K562 (cell line): ENCODE measurements around the gene WTAP. TPM values are rescaled to one million over a fixed set of nuclear protein-coding genes. Genes with fewer than 3 reads are reported as not detected.
A peak's percentile ranks its signal among the peaks of the same experiment; 100 is the strongest.

Experiments
- CBFB ChIP-seq: sonication (generic); formaldehyde crosslinking; IDR thresholded peaks from 2 replicates; pipeline ENCODE4 v1.4.0; 2020; ENCODE audit warnings: mild to moderate bottlenecking, missing genetic modification reagents
- CCNT2 ChIP-seq: IDR thresholded peaks from 2 replicates; pipeline ENCODE4 v1.6.1; 2011; ENCODE audit warnings: borderline replicate concordance, low read depth, mild to moderate bottlenecking, moderate library complexity, mixed read lengths, low read length; ENCODE audit not compliant: insufficient read length; ENCODE audit errors: extremely low read depth
- CHD4 ChIP-seq: fragments of 200-600 bp; sonication (generic); IDR thresholded peaks from 3 replicates; pipeline ENCODE4 v1.6.1; 2012; ENCODE audit warnings: low read depth, mild to moderate bottlenecking, mixed read lengths, low read length, inconsistent platforms; ENCODE audit not compliant: insufficient read depth, insufficient replicate concordance, poor library complexity, severe bottlenecking
- ERF ChIP-seq: fragments of 450-650 bp; formaldehyde crosslinking; IDR thresholded peaks from 2 replicates; pipeline ENCODE4 v1.4.0; 2020; ENCODE audit warnings: mild to moderate bottlenecking, mixed read lengths
- ETV1 ChIP-seq: fragments of 450-650 bp; conservative IDR thresholded peaks from 2 replicates; pipeline ENCODE4 v1.6.1; 2016; ENCODE audit warnings: missing genetic modification characterization, control low read depth, low read depth, missing compliant biosample characterization
- ILF3 ChIP-seq: fragments of 450-650 bp; IDR thresholded peaks from 2 replicates; pipeline ENCODE4 v1.6.1; 2018; ENCODE audit warnings: antibody characterized with exemption, mild to moderate bottlenecking, moderate library complexity, borderline replicate concordance
- IRF2 ChIP-seq: sonication (generic); formaldehyde crosslinking; IDR thresholded peaks from 2 replicates; pipeline ENCODE4 v1.8.1; 2022; ENCODE audit warnings: mild to moderate bottlenecking, missing genetic modification reagents
- JUNB ChIP-seq: fragments of 450-650 bp; formaldehyde crosslinking; conservative IDR thresholded peaks from 2 replicates; pipeline ENCODE4 v1.4.0; 2020; ENCODE audit warnings: mild to moderate bottlenecking
- NONO ChIP-seq, 2 experiments: fragments of 200-400 bp in 1 of 2; fragments of 450-650 bp in 1 of 2; formaldehyde crosslinking in 1 of 2; IDR thresholded peaks; 2 replicates each; pipeline ENCODE4 v1.6.1; 2017; ENCODE audit warnings: low read depth in 2 of 2, mild to moderate bottlenecking in 2 of 2, moderate library complexity in 2 of 2, low read length in 1 of 2
- RFX7 ChIP-seq: fragments of 250-450 bp; sonication (Bioruptor Pico); IDR thresholded peaks from 2 replicates; pipeline ENCODE4 v1.5.1; 2021; ENCODE audit warnings: mild to moderate bottlenecking
- SNIP1 ChIP-seq: fragments of 450-650 bp; IDR thresholded peaks from 2 replicates; pipeline ENCODE4 v1.7.1; 2017; ENCODE audit warnings: low read depth, mild to moderate bottlenecking
- XRCC4 ChIP-seq: IDR thresholded peaks from one replicate; pipeline ENCODE4 v1.6.1; 2011; ENCODE audit not compliant: insufficient read depth, insufficient read length; ENCODE audit errors: extremely low read depth
- ZNF121 ChIP-seq: sonication (generic); formaldehyde crosslinking; conservative IDR thresholded peaks from 2 replicates; pipeline ENCODE4 v1.8.0; 2022; ENCODE audit warnings: missing genetic modification reagents
- ZNF561 ChIP-seq: fragments of 450-650 bp; formaldehyde crosslinking; conservative IDR thresholded peaks from 2 replicates; pipeline ENCODE4 v1.4.0; 2020; ENCODE audit warnings: mild to moderate bottlenecking, moderate library complexity
- polyA plus RNA-seq, 8 experiments: library from polyadenylated mRNA; depleted of rRNA in 4 of 8; stranded (reverse) in 5 of 8; unstranded in 3 of 8; fragments of >200 nt; fragmentation: Nextera tagmentation in 2 of 8; fragmentation: Illumina TruSeq in 1 of 8; extraction: Ambion mirVana in 2 of 8; extraction: Trizol in 1 of 8; gene quantifications; 2 replicates each; pipeline versions ENCODE4 v1.2.1 to v1.2.3, GENCODE V29; 2011 to 2014; ENCODE audit warnings: inconsistent platforms in 1 of 8, missing spikeins in 1 of 8
- total RNA-seq, 7 experiments: library from RNA; depleted of rRNA in 6 of 7; stranded (reverse); fragments of >200 nt in 6 of 7; fragmentation: Illumina TruSeq in 2 of 7; extraction: Trizol in 2 of 7; gene quantifications; 2 replicates each; pipeline versions ENCODE4 v1.2.1 to v1.2.3, GENCODE V29; 2011 to 2021; ENCODE audit warnings: low replicate concordance in 1 of 7
- TF ChIP-seq, protein P1 (sequence below), 2 experiments: IDR thresholded peaks; 2 replicates each; pipeline ENCODE4 v1.6.1; 2011; ENCODE audit warnings: borderline replicate concordance in 1 of 2, control low read depth in 1 of 2, low read depth in 1 of 2, low read length in 1 of 2, mild to moderate bottlenecking in 1 of 2, mixed read lengths in 1 of 2, moderate library complexity in 1 of 2; ENCODE audit not compliant: insufficient read depth in 1 of 2, insufficient read length in 1 of 2, poor library complexity in 1 of 2, severe bottlenecking in 1 of 2; ENCODE audit errors: extremely low read depth in 1 of 2
- TF ChIP-seq, protein P2 (sequence below): fragments of 250-450 bp; sonication (Bioruptor Pico); IDR thresholded peaks from 2 replicates; pipeline ENCODE4 v1.8.0; 2021; ENCODE audit warnings: mild to moderate bottlenecking, moderate library complexity
- TF ChIP-seq, protein P3 (sequence below), 2 experiments: fragments of 450-650 bp in 1 of 2; sonication (generic) in 1 of 2; formaldehyde crosslinking; conservative IDR thresholded peaks; 2 replicates each; pipeline versions ENCODE4 v1.4.0 to v1.8.1; 2020 to 2022; ENCODE audit warnings: mild to moderate bottlenecking in 1 of 2, missing genetic modification reagents in 1 of 2
- TF ChIP-seq, protein P4 (sequence below), 3 experiments: fragments of 200-800 bp in 1 of 3; sonication (Bioruptor generic) in 1 of 3; sonication (generic) in 1 of 3; formaldehyde crosslinking in 1 of 3; IDR thresholded peaks; 2 replicates each; pipeline versions ENCODE4 v1.6.1 to v1.8.0; 2016 to 2022; ENCODE audit warnings: mild to moderate bottlenecking in 2 of 3, missing compliant biosample characterization in 2 of 3, missing genetic modification characterization in 2 of 3, missing genetic modification reagents in 1 of 3

The WTAP gene
- total and polyA plus RNA-seq, 9 of the 15 experiments (the other 6 are each of a cell fraction or from before 2014, with no cell fraction given), result 52.4 to 156 (median 110) TPM

DNA sequence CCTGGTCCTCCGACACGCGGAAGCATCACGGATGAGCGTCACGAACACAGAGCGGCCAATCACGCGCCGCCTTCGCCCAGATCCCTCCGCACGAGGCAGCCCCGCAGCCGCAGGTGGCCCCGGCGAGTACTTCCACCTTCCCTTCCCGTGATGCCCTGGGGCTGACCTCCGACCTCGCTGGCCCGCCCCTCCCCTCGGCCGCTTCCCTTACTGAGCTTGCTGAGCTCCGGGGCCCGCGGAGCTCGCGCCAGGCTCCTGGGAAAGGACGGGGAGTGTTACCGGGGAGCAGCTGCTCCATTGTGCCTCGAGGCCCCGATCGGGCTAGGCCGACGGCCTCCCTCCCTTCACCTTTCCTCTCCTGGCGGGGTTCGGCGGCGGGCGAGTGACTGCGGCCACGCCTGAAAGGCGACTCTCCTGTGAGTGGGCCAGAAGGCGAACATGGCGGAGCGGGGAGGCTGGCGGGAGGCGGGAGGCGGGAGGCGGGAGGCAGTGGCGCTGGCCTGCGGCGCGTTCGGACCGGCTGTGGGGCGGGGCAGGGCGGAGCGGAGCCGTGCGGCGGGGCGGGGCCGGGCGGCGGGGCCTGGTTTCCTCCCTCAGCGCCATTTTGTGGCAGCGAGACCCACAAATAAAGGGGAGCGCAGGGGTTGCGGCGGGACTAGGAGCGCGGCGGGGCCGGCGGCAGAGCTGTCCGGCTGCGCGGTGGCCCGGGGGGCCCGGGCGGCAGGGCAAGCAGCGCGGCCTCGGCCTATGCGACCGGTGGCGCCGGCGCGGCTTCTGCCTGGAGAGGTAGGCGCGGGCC, at the start of gene WTAP (continued):
- TF ChIP-seq, protein P1, sequence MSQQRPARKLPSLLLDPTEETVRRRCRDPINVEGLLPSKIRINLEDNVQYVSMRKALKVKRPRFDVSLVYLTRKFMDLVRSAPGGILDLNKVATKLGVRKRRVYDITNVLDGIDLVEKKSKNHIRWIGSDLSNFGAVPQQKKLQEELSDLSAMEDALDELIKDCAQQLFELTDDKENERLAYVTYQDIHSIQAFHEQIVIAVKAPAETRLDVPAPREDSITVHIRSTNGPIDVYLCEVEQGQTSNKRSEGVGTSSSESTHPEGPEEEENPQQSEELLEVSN (IDR thresholded peaks at IDR 0.05; ENCODE audit: borderline replicate concordance in 1 of 2, extremely low read depth in 1 of 2, insufficient read depth in 1 of 2, insufficient read length in 1 of 2, low read depth in 1 of 2, low read length in 1 of 2, poor library complexity in 1 of 2, severe bottlenecking in 1 of 2), result peak; percentile 96 to 99
- TF ChIP-seq, protein P2, sequence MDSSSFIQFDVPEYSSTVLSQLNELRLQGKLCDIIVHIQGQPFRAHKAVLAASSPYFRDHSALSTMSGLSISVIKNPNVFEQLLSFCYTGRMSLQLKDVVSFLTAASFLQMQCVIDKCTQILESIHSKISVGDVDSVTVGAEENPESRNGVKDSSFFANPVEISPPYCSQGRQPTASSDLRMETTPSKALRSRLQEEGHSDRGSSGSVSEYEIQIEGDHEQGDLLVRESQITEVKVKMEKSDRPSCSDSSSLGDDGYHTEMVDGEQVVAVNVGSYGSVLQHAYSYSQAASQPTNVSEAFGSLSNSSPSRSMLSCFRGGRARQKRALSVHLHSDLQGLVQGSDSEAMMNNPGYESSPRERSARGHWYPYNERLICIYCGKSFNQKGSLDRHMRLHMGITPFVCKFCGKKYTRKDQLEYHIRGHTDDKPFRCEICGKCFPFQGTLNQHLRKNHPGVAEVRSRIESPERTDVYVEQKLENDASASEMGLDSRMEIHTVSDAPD, result no peak
- TF ChIP-seq ETV1 (tag) (peak; percentile 63; the same call in 1 of the 2 replicates), ERF (CRISPR knock-in tag) (peak; percentile 91), CHD4 (no peak), ILF3 (0 out of 2 replicates have a peak, but pooled peaks have one; percentile 43), ZNF121 (CRISPR knock-in tag) (0 out of 2 replicates have a peak, but pooled peaks have one; percentile 21), IRF2 (CRISPR knock-in tag) (no peak), XRCC4 (no peak), CBFB (CRISPR knock-in tag) (peak; percentile 96), NONO (IDR thresholded peaks at IDR 0.05; ENCODE audit: low read depth in 2 of 2, low read length in 1 of 2) (peak; percentile 91 to 95), CCNT2 (peak; percentile 89), ZNF561 (CRISPR knock-in tag) (no peak), SNIP1 (peak; percentile 86), JUNB (CRISPR knock-in tag) (no peak), RFX7 (no peak)
- TF ChIP-seq, protein P3, sequence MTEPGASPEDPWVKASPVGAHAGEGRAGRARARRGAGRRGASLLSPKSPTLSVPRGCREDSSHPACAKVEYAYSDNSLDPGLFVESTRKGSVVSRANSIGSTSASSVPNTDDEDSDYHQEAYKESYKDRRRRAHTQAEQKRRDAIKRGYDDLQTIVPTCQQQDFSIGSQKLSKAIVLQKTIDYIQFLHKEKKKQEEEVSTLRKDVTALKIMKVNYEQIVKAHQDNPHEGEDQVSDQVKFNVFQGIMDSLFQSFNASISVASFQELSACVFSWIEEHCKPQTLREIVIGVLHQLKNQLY (CRISPR knock-in tag; conservative IDR thresholded peaks at IDR 0.05), result peak in 1 of 2 experiments; percentile 95; a peak in 2 of 4 replicates
- TF ChIP-seq, protein P4, sequence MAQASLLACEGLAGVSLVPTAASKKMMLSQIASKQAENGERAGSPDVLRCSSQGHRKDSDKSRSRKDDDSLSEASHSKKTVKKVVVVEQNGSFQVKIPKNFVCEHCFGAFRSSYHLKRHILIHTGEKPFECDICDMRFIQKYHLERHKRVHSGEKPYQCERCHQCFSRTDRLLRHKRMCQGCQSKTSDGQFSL (CRISPR knock-in tag; IDR thresholded peaks at IDR 0.05), result 0 out of 2 replicates have a peak, but pooled peaks have one; percentile 11
- TF ChIP-seq, protein P4 (tag; IDR thresholded peaks at IDR 0.05), result no peak
